ENCODE results near the gene MYZAP. TPM values are rescaled to one million over a fixed set of nuclear protein-coding genes. Genes with fewer than 3 reads are reported as not detected.

MYZAP gene
- total and polyA plus RNA-seq, 10 of the 15 experiments (the other 5 are each of a cell fraction or from before 2014, with no cell fraction given), result not detected

DNA sequence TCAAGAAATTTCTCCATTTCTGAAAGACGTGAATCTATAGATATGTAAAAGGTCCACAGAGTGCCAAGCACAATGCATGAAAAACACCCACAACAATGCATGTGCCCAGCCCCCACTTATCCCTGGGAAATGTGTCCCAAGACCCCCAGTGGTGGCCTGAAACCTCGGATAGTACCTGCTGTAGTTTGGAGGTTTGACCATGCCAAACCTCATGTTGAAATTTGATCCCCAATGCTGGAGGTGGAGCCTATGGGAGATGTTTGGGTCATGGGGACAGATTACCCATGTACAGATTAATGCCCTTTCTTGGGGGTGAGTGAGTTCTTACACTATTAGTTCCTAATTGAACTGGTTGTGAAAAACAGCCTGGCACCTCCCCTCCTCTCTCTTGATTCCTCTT lies 21.4 kb upstream of the MYZAP start:
- WGBS (ENCODE audit: insufficient coverage, insufficient replicate concordance, low lambda C conversion rate, missing lambda C conversion rate), result 29% methylated on average over 2 of the region's 2 CpGs
- Histone ChIP-seq H3K9ac (ENCODE audit: control insufficient read depth, insufficient read depth, low read length) (no peak overlapping the region), H3K4me3 (no peak overlapping the region), H3K27ac (ENCODE audit: control insufficient read depth, insufficient read depth) (no peak overlapping the region), H3K9me3 (replicated peaks; ENCODE audit: control insufficient read depth, insufficient read depth, low read length) (no peaks in the 10 kb centered on the region), H3K4me1 (ENCODE audit: control insufficient read depth, insufficient read depth, low read length) (no peaks in the 10 kb centered on the region), H3K36me3 (ENCODE audit: control insufficient read depth in 2 of 2, insufficient read depth in 2 of 2, low read length in 1 of 2) (no peaks in the 10 kb centered on the region), H3K4me2 (ENCODE audit: control insufficient read depth, insufficient read depth) (no peak overlapping the region), H4K20me1 (ENCODE audit: control insufficient read depth, insufficient read depth) (no peaks in the 10 kb centered on the region), H3K27me3 (replicated peaks in 1 of 2; ENCODE audit: control insufficient read depth in 2 of 2, insufficient read depth in 2 of 2, low read length in 1 of 2) (no peaks in the 10 kb centered on the region; a peak in 1 of 4 replicates), H2AFZ (ENCODE audit: control insufficient read depth, low read depth, low read length) (no peak overlapping the region), H3K79me2 (ENCODE audit: control insufficient read depth, insufficient read depth, low read length) (no peaks in the 10 kb centered on the region)
- ATAC-seq (no peak), DNase-seq (ENCODE audit: low read depth, low spot score) (no peak), FAIRE-seq (no peak)
- ChIA-PET POLR2A (no interaction called here), CTCF (no interaction called here), SMC1A (ENCODE audit: uncharacterized antibody, unreplicated experiment) (no interaction called here), RAD21 (ENCODE audit: unreplicated experiment) (no interaction called here)
- TF ChIP-seq MXI1 (IDR thresholded peaks at IDR 0.05; ENCODE audit: low read depth, low read length) (no peak), NBN (IDR thresholded peaks at IDR 0.05) (no peak), ZBED1 (IDR thresholded peaks at IDR 0.05; ENCODE audit: borderline replicate concordance) (no peak), YBX1 (IDR thresholded peaks at IDR 0.05) (no peak), RAD51 (IDR thresholded peaks at IDR 0.05) (no peak), BRCA1 (IDR thresholded peaks at IDR 0.05; ENCODE audit: low read depth, low read length) (no peak), YY1 (IDR thresholded peaks at IDR 0.05; ENCODE audit: low read depth, low read length) (no peak), MEF2A (IDR thresholded peaks at IDR 0.05; ENCODE audit: insufficient read depth, low read depth, low read length) (no peak), MYB (IDR thresholded peaks at IDR 0.05; ENCODE audit: borderline replicate concordance, low read depth, low read length) (no peak), ZSCAN29 (IDR thresholded peaks at IDR 0.05) (no peak), IKZF1 (conservative IDR thresholded peaks at IDR 0.05) (no peak), RFX5 (IDR thresholded peaks at IDR 0.05; ENCODE audit: low read depth, low read length) (no peak), RUNX3 (IDR thresholded peaks at IDR 0.05; ENCODE audit: low read length) (no peak), FOXM1 (IDR thresholded peaks at IDR 0.05; ENCODE audit: low read depth, low read length) (no peak), NRF1 (conservative IDR thresholded peaks at IDR 0.05; ENCODE audit: low read depth, low read length) (no peak), CREM (IDR thresholded peaks at IDR 0.05; ENCODE audit: low read depth) (no peak)
- TF ChIP-seq, protein P1, sequence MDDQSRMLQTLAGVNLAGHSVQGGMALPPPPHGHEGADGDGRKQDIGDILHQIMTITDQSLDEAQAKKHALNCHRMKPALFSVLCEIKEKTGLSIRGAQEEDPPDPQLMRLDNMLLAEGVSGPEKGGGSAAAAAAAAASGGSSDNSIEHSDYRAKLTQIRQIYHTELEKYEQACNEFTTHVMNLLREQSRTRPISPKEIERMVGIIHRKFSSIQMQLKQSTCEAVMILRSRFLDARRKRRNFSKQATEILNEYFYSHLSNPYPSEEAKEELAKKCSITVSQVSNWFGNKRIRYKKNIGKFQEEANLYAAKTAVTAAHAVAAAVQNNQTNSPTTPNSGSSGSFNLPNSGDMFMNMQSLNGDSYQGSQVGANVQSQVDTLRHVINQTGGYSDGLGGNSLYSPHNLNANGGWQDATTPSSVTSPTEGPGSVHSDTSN (IDR thresholded peaks at IDR 0.05; ENCODE audit: insufficient replicate concordance, low read depth, low read length), result no peak
- intact Hi-C loops (cut with micrococcal nuclease; ENCODE audit: unreplicated experiment) (no loop called here), in situ Hi-C loops (cut with MboI) (no loop called here)
- no TSS peak for BruUV-seq (replicated peaks)

Measured in GM12878 (cell line).